HG03039 (cell line): ENCODE data around the gene LCOR.

Source experiments
- ATAC-seq: cut with Tn5 transposase; IDR thresholded peaks from one replicate; pipeline ENCODE4 v1.9.1; 2021; ENCODE audit warnings: mild to moderate bottlenecking, moderate library complexity; ENCODE audit not compliant: unreplicated experiment

Gene LCOR

DNA sequence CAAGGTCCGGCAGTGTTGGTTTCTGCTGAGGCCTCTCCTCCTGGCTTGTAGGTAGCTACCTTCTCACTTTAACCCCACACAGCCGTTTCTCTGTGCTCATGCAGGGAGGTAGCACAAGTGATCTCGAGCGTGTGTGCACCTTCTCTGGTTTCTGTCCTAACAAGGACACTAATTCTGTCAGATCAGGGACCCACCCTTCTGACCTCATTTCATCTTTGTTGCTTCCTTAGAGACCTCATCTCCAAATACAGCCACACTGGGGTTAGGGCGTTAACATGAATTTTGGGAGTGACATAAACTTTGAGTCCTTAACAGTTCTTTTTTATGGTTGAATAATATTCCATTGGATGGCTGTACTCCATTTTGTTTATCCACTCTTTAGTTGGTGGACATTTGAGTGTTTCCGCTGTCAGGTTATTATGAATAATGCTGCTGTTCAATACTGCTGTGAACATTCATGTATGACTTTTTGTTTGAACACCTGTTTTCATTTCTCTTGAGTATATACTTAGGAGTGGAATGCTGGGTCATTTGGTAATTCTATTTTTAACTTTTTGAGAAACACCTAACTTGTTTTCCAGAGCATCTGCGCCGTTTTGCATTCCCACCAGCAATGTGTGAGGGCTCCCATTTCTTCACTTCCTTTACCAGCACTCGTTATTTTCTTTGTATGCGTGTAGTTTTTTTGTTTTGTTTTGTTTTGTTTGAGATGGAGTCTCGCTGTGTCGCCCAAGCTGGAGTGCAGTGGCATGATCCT lies 57.5 kb downstream of the LCOR start:
- ATAC-seq, result no peak

GRCh38 chr10:96890172-96890513 lies 58.0 kb downstream of the LCOR start:
- no peak for ATAC-seq

DNA sequence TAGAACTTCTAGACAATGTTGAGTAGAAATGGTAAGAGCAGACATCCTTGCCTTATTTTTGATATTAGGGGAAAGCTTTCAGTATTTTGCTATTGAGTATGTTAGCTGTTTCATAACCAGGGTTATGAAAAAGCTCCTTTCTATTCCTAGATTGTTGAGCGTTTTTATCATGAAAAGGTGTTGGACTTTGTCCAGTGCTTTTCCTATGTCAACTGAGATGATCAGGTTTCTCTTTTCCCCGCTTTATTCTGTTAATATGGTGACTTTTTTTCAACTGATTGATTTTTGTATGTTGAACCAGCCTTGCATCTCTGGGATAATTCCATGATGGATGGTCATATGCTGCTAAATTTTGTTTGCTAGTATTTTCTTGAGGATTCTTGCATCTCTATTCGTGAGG lies 58.5 kb downstream of the LCOR start:
- ATAC-seq, result no peak

- no peak for ATAC-seq
Measured at GRCh38 chr10:96891840-96892239, 59.7 kb downstream of the LCOR start.

DNA sequence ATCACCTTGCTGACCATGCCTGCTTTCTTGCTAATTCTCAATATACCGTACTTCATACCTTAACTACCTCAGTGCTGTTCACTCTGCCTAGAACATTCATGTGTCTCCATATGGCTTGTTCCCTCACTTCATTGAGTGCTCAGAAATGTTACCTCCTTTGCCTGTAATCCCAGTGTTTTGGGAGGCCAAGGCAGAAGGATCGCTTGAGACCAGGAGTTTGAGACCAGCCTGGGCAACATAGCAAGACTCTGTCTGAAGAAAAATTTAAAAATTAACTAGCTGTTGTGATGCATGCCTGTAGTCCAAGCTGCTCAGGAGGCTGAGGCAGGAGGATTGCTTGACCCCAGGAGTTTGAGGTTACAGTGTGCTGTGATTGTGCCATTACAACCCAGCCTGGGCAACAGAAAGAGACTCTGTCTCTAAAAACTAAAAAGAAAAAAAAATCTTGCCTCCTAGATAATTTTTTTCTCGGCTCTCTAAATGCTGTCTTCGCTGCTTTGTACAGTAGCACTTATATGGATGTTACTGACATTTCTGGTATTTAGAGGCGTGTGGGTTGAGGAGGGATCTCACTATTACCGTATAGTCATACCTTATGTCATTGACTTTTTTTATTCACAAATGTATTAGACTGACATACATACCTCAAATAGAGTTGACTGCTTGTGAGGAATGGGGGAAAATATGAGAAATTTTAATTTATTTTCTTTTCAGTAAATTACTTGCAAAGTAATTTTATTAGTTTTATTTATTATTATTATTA lies 63.7 kb downstream of the LCOR start:
- ATAC-seq, result no peak

GRCh38 chr10:96896884-96897589 lies 64.9 kb downstream of the LCOR start:
- ATAC-seq, result no peak

DNA sequence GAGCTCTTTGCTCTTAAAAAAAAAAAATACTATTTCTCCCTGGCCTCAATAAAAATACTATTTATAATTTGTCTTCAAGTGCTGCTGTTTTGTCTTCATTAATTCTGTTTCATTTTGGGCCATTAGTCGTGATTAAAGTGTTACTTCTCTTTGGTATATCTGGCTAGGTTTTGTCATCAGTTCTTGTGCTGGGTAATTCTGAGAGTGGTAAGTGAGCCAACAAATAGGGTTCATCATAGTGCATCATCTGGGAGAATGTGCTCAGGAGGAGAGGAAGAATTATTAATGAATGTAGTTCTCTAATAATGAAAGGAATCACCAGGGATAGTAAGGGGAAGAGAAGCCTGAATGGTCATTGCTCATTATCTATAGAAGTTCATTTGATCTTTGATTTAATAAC lies 70.0 kb downstream of the LCOR start:
- no peak for ATAC-seq

- ATAC-seq, result no peak
Measured at GRCh38 chr10:96902731-96903358, 70.7 kb downstream of the LCOR start.

GRCh38 chr10:96904648-96905047 lies 72.5 kb downstream of the LCOR start:
- ATAC-seq, result no peak

DNA sequence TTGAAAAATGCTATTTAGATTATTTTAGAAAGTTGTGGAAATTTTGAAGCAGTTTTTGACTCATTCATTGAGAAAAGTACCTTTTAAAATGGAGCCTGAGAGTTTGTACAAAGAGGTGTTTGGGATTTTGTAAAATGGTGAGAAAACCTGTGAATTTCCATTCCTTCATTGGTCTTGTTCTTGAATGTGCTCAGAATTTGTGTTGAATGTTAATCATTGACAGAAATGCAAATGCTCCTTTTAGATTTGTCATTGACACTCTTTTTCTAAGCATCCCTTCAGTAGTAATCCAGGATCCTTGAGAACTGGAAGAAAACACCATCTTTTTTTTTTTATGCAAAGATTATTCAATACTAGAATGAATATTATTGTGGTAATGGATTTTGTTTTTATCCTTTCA lies 74.8 kb downstream of the LCOR start:
- no peak for ATAC-seq

GRCh38 chr10:96910488-96911395 lies 78.6 kb downstream of the LCOR start:
- no peak for ATAC-seq

DNA sequence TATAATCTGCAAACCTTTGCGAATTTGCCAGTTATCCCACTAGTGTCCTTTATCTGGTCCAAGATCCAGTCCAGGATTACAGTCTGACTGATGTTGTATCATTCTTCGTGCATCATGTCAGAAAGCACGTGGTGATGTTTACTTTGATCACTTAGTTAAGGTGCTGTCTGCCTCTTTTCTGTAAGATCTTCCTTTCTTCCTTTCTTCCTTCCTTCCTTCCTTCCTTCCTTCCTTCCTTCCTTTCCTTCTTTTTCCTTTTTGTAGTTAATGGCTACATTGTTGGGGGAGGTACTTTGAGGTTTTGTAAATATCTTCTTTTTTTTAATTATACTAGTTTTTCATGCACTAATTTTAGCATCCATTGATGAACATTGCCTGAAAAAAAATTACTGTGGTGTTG lies 80.3 kb downstream of the LCOR start:
- ATAC-seq, result no peak

DNA sequence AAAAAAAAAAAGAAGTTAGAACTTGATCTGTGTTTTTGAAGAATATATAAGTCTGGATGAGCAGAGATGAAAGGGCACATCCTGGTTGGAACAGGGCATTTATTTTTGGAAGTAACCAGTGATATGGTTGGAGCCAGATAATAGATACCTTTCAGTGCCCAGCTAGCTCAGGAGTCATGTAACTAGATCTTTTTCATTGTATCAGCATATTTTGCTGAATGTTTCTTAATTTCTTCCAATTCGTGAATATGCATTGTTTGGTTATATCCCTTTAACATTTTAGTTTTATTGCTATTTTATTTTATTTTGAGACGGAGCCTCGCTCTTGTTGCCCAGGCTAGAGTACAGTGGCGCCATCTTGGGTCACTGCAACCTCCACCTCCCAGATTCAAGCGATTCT lies 81.8 kb downstream of the LCOR start:
- no peak for ATAC-seq

DNA sequence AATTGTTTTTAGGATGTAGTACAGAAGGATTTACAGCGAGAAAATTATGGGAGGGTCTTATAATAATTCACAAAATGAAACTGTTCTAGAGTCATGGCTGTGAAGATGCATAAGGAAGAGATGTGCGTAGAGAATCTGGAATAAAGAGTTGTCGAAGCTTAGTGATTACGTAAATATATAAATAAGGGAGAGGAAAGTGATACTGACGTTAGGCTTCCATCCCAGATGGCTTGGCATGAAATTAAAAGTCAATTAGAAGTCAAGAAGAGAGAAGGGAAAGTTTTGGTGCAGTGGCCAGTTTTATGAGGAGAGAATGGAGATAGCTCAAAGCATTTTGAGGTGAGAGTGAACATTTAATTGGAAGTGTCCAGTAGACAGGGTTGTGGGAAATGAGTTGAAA lies 85.5 kb downstream of the LCOR start:
- ATAC-seq, result no peak

DNA sequence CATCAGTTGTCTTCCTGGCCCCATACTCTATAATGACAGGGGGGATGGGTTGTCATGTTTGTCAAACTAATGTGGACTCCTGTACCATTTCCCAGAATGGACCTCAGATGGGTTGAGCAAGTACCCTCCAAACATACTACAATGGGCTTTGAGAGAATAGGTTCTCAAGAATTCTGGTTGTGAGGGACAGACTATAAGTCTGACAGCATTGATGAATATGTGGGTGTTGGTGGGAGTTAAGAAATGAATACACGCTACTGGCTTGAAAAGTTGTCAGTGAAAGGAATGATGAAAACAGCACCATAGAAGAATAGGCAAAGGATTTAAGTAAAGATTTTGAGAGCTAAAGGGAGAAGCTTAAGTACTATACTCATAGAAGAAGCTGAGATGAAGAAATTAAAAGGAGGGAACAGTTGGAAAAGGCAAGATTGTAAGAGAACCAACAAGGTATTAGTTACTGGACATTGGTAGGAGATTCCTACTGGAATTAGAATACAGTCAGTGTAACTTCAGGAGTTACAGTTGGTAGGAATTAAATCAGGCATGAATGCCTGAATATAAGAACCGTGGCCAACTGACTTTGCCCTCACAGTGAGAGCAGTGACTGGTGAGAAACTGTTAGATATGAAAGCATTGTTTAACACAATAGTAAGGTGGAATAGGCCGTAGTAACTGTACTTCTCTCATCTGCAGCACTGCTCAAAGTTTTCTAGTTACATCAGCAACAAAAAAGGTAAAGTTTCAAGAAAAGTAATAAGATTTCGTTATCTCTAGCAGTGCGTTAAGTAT lies 86.3 kb downstream of the LCOR start:
- no peak for ATAC-seq

DNA sequence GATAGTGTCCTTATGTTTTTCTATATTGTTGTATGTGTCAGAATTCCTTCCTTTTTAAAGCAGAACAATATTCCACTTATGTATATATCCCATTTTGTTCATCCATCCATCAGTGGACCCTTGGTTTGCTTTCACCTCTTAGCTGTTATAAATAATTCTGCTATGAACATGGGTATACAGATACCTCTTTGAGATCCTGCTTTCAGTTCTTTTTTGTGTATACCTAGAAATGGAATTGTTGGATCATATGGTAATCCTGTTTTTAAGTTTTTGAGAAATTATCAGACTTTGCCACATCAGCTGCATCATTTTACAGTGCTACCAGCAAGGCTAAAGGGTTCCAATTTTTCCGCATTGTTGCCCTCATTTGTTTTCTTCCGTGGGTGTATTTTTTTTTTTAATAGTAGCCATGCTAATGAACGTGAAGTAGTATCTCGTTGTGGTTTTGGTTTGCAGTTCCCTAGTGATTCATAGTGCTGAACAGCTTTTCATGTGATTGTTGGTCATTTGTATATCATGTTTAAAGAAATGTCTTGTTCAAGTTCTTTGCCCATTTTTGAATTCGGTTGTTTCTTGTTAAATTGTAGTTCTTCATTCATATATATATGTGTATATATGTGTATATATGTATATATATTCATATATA lies 87.8 kb downstream of the LCOR start:
- no peak for ATAC-seq

GRCh38 chr10:96921655-96922054 lies 89.6 kb downstream of the LCOR start:
- ATAC-seq, result no peak

DNA sequence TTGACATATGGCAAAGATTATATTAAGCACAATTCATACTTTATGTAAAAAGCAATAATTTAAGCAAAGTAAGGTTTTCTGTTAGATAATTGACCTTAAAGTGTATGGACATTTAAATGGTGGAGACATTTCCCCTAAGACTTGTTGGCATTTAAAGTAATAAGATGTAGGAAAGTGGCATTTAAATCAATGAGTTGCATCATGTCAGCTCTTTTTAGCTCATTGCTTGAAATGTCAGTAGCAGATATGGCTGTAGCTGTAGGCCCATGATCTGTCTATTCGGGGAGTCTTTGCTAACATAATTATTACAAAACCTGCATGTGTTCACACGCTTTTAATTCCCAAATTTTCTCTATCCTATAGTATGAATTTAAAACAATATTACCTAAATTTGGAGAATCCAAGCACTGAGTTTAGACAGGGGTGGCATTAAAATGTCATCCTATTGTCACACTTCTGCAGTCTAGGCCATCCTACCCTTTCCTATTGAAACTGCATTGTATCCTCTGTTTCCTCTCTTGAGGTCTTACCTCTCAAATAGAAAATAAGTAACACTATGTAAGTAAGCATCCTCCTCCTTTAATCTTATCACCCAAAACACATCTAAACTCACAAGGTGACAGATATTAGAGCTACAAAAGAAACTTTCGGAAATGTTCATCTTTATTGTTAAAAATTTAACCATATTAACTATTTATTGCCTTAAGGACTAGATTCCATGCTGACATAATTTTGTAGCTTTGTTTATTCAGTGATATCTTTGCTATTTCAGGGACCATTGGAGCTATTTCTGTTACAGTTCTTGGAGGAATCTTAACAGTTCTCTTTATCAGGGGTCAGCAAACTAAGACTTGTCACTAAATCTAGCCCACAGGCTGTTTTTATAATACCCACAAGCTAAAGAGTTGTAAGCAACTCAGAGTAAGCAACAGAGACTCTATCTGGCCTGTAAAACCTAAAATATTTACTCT lies 91.2 kb downstream of the LCOR start:
- ATAC-seq, result no peak
